GM12801 (cell line): Measurements from ENCODE around the gene PPM1N.

Experiments
- CTCF ChIP-seq: IDR thresholded peaks from one replicate; pipeline ENCODE4 v1.5.1; 2011; ENCODE audit warnings: control low read depth; ENCODE audit not compliant: insufficient read length; ENCODE audit errors: extremely low read depth

Gene PPM1N

GRCh38 chr19:45457776-45458175 lies 40.5 kb upstream of the PPM1N start:
- TF ChIP-seq CTCF = no peak

GRCh38 chr19:45460807-45461347 lies 37.4 kb upstream of the PPM1N start:
- TF ChIP-seq CTCF = no peak

- no peak for TF ChIP-seq CTCF
Observed at GRCh38 chr19:45462174-45462573, 36.1 kb upstream of the PPM1N start.

- no peak for TF ChIP-seq CTCF
Observed at GRCh38 chr19:45463241-45463640, 35.0 kb upstream of the PPM1N start.

- no peak for TF ChIP-seq CTCF
Observed at GRCh38 chr19:45464274-45464673, 34.0 kb upstream of the PPM1N start.

GRCh38 chr19:45464852-45465441 lies 33.3 kb upstream of the PPM1N start:
- no peak for TF ChIP-seq CTCF

- TF ChIP-seq CTCF = no peak
Observed at GRCh38 chr19:45467115-45467455, 31.2 kb upstream of the PPM1N start.
